ENCODE data around the gene HCRTR1.

DNA sequence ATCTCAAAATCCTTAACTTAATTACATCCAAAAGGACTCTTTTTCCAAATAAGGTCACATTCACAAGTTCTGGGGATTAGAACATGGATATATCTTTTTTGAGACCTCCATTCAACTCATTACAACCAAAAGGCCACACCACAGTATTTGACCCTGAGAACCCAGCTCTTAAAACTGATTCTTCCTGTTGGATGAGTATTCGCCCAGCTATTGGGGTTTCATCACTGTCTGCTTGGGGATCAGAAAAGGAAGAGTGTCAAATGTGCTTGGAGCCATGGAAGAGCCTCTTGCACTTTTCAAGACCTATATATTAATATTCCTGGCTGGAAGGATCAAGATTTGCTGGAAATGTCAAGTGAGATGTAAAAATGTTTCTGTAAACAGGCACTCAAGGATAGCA is 46.6 kb upstream of the HCRTR1 start:
- TF ChIP-seq, protein P1, sequence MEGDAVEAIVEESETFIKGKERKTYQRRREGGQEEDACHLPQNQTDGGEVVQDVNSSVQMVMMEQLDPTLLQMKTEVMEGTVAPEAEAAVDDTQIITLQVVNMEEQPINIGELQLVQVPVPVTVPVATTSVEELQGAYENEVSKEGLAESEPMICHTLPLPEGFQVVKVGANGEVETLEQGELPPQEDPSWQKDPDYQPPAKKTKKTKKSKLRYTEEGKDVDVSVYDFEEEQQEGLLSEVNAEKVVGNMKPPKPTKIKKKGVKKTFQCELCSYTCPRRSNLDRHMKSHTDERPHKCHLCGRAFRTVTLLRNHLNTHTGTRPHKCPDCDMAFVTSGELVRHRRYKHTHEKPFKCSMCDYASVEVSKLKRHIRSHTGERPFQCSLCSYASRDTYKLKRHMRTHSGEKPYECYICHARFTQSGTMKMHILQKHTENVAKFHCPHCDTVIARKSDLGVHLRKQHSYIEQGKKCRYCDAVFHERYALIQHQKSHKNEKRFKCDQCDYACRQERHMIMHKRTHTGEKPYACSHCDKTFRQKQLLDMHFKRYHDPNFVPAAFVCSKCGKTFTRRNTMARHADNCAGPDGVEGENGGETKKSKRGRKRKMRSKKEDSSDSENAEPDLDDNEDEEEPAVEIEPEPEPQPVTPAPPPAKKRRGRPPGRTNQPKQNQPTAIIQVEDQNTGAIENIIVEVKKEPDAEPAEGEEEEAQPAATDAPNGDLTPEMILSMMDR (IDR thresholded peaks at IDR 0.05), result no peak
- TF ChIP-seq ZFX (IDR thresholded peaks at IDR 0.05; ENCODE audit: borderline replicate concordance), result no peak
